Endothelial cell (in vitro differentiated cells): ENCODE results near the gene EDAR. TPM values are rescaled to one million over a fixed set of nuclear protein-coding genes. Genes with fewer than 3 reads are reported as not detected.

Experiments
- DNase-seq: peaks from one replicate; pipeline ENCODE4 v3.0.0; 2021; ENCODE audit warnings: low spot score
- H3K27ac Mint-ChIP-seq: one replicate; pipeline ENCODE4 v1.8.0; 2021; ENCODE audit warnings: mixed read lengths, inconsistent platforms; ENCODE audit not compliant: unreplicated experiment
- H3K27me3 Mint-ChIP-seq: one replicate; pipeline ENCODE4 v1.8.0; 2021; ENCODE audit warnings: mild to moderate bottlenecking, moderate library complexity, mixed read lengths, inconsistent platforms; ENCODE audit not compliant: unreplicated experiment
- H3K36me3 Mint-ChIP-seq: one replicate; pipeline ENCODE4 v1.8.0; 2021; ENCODE audit warnings: mild to moderate bottlenecking, low read depth, mixed read lengths, inconsistent platforms; ENCODE audit not compliant: unreplicated experiment
- H3K4me1 Mint-ChIP-seq: one replicate; pipeline ENCODE4 v1.8.0; 2021; ENCODE audit warnings: mild to moderate bottlenecking, mixed read lengths, inconsistent platforms; ENCODE audit not compliant: unreplicated experiment
- H3K4me3 Mint-ChIP-seq: one replicate; pipeline ENCODE4 v1.8.0; 2021; ENCODE audit warnings: mild to moderate bottlenecking, mixed read lengths, inconsistent platforms; ENCODE audit not compliant: unreplicated experiment
- H3K9me3 Mint-ChIP-seq: one replicate; pipeline ENCODE4 v1.8.0; 2021; ENCODE audit warnings: mixed read lengths, inconsistent platforms; ENCODE audit not compliant: unreplicated experiment
- long read RNA-seq: library from polyadenylated mRNA; unstranded; transcript quantifications from one replicate; pipeline ENCODE4 v2.0.0, GENCODE V29; 2020; ENCODE audit not compliant: unreplicated experiment
- total RNA-seq: library from RNA; stranded (reverse); fragmentation: NEBNext Ultra II Directional; extraction: Animal tissue kit (Norgen Biotek cat#: 25700); gene quantifications from one replicate; pipeline ENCODE4 v1.2.1, GENCODE V29; 2021; ENCODE audit not compliant: unreplicated experiment
- TF ChIP-seq, protein P1 (sequence below): fragments of 200-600 bp; sonication (generic); IDR thresholded peaks from one replicate; pipeline ENCODE4 v1.5.0; 2021; ENCODE audit warnings: antibody characterized with exemption; ENCODE audit not compliant: unreplicated experiment

Gene EDAR
- not detected for total RNA-seq
- long read RNA-seq: 0 reads

DNA sequence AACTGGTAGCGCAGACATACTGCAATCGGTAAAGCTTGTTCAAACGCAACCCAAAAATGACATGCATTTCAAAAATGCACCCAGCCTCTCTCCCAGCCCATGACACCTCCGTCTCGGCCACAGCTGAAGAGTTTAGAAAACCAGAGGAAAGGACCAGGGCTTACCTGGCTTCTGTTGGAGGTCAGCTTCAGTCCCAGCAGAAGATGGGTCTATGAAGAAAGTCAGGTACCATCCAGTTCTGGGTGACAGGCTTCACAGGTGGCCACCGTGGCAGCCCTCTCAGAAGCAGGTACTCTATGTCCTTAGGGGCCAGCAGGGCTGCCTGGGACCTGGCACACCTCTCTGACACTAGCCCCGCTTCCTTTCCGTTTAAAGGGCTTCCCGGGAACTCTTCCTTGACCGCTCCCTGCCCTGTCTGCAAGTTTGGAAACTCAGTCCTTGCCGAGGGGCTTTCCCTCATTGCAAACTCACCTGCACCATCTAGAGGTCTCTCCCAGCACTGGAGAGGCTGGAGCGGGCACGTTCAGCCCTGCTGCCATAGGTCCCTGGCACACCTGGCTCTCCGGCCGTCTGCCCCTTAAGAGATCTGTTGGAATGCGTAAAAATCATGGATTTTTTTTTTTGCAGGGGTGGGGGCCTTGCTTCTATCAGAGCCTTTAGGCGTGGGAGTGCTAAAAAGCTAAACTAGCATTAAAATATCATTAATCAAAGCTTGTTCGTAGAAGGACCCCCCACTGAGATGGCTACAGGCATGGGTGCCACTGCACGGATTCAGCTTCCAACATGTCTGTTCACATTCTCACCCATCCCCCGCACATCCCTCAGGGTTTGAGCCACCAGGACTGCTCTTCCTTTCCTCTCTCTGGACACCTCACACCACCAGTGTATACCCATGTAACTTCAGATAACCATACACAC lies at the start of gene EDAR:
EDAR (minus strand) TSS at position 425 of the 918 bp plus-strand sequence. CDS start 58,206 bp downstream, outside the sequence.
- DNase-seq: peak; percentile 64
- Mint-ChIP-seq H3K4me1 (peaks cover 9% of the 10 kb centered on the region), H3K4me3 (peak within 1 kb of the TSS; percentile 9), H3K36me3 (no peaks in the 10 kb centered on the region), H3K27ac (no peak within 1 kb of the TSS), H3K9me3 (no peaks in the 10 kb centered on the region), H3K27me3 (peaks cover 4% of the 10 kb centered on the region)
- TF ChIP-seq, protein P1, sequence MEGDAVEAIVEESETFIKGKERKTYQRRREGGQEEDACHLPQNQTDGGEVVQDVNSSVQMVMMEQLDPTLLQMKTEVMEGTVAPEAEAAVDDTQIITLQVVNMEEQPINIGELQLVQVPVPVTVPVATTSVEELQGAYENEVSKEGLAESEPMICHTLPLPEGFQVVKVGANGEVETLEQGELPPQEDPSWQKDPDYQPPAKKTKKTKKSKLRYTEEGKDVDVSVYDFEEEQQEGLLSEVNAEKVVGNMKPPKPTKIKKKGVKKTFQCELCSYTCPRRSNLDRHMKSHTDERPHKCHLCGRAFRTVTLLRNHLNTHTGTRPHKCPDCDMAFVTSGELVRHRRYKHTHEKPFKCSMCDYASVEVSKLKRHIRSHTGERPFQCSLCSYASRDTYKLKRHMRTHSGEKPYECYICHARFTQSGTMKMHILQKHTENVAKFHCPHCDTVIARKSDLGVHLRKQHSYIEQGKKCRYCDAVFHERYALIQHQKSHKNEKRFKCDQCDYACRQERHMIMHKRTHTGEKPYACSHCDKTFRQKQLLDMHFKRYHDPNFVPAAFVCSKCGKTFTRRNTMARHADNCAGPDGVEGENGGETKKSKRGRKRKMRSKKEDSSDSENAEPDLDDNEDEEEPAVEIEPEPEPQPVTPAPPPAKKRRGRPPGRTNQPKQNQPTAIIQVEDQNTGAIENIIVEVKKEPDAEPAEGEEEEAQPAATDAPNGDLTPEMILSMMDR: no peak

DNA sequence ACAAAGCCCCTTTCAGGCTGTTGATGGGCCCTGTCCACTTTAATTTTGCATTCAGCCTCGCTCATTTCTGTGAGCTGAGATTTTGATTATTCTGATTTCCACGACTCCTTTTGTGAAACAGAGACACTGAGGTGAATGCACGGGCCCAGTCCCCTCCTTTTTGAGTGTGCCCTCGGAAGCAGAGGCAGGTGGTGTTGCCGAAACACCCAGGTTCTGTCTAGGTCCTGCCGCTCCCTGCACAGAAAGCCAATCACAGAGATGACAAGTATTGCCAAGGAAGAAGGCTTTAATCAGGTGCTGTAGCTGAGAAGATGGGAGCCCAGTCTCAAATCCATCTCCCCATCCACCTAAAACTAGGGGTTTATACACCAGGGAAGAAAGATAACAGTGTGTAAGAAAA lies 44.2 kb upstream of the EDAR start:
- H3K4me1 Mint-ChIP-seq: peaks cover 5% of the 10 kb centered on the region
- H3K27ac Mint-ChIP-seq: no peak overlapping the region
- DNase-seq: no peak
- TF ChIP-seq, protein P1: no peak
- peaks cover 5% of the 10 kb centered on the region for H3K9me3 Mint-ChIP-seq
- peaks cover 4% of the 10 kb centered on the region for H3K36me3 Mint-ChIP-seq
- no peak overlapping the region for H3K4me3 Mint-ChIP-seq
- H3K27me3 Mint-ChIP-seq: peaks cover 4% of the 10 kb centered on the region

DNA sequence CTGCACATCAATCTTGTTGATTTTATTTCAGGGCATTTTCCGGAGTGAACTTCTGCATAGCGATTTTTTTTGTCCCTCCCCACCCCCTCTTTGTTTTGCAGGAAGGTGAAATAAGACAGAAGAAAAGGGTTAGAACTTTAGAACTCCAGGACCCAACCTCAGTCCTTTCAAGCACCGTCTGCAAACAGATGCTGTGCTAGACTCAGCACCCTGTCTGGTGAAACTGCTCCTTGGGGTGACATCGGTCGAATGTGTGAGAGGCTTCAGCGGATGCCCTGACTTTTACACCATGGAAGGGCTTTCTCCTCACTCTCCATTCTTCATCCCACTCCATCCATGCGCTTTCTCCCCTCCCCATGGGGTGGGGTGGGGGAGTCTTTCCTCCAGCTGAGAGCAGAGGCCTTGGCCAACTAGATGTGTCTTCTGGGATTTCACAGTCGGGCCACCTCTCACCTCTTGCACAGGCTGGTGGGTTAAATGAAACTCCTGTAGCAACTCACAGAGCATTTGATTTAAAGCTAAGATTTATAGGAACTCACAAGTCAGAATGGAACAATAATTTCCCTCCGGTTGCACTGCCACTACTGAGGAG lies 43.3 kb upstream of the EDAR start:
- H3K4me1 Mint-ChIP-seq: peaks cover 5% of the 10 kb centered on the region

DNA sequence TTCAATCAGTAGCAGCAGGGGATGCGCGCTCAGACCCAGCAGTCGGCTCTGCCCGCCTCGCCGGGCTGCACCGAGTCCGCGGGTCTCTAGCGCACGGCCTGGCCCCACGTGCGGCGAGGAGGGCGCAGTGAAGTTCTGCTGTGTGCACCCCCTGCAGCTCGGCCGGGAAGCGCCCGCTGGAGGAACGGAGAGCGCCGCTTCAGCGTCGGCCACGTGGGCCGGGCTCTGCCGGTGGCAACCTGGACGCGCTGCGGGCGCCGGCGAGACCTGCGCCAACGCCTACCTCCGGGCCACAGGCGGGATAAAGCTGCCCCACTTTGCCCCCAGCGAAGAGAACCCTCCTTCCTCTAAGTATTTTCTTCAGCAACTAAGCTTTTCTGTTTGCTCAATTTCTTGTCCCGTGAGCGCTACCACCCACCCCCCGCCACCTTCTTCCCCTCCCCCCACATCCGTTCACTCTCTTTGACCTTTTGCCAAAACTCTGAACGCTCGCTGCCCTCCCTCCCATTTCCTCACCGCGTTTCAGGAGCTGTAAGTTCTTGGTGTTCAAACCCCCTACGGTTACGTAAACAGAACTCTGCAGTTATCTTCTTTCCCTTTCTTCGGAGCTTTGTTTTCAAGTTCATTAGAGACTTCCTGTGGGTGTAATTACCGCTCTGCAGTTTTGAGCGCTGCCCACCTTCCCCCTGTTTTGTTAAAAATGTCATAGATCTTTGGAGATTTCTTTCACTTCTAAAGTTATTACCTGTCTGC lies 42.6 kb upstream of the EDAR start:
- Mint-ChIP-seq H3K36me3 (peaks cover 4% of the 10 kb centered on the region), H3K9me3 (peaks cover 5% of the 10 kb centered on the region), H3K4me3 (peak overlapping the region; percentile 77), H3K27me3 (peaks cover 4% of the 10 kb centered on the region), H3K4me1 (peaks cover 5% of the 10 kb centered on the region), H3K27ac (no peak overlapping the region)
- peak; percentile 59 for DNase-seq
- TF ChIP-seq, protein P1: no peak

More for the DNA sequence above, 43.3 kb upstream of the EDAR start:
- Mint-ChIP-seq H3K27me3 (peaks cover 4% of the 10 kb centered on the region), H3K27ac (no peak overlapping the region), H3K36me3 (peaks cover 4% of the 10 kb centered on the region), H3K4me3 (peak overlapping the region; percentile 77), H3K9me3 (peaks cover 5% of the 10 kb centered on the region)
- TF ChIP-seq, protein P1: no peak
- DNase-seq: no peak
